ENCODE results near the gene CEP63.

Gene CEP63

DNA sequence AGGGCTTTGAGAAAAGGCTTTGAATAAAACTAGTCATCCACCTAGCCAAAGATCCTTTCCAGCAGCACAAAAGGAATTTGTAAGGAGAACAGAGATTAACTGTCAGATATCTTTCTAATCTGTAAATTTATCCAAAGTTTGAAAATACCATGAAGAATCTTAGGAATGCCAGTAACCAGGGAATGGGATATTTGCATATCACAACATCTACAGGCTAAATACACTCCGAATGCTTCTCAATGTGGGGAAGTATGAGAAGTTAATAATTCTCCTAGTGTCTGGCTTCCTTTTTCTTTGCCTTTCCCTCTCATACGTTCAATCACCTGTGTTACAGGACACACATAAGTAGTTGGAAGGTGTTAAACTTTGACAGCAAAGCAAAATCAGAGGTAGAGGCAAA is 7.9 kb upstream of the CEP63 start:
- no peak for DNase-seq (ENCODE audit: low spot score)
- TF ChIP-seq, protein P1, sequence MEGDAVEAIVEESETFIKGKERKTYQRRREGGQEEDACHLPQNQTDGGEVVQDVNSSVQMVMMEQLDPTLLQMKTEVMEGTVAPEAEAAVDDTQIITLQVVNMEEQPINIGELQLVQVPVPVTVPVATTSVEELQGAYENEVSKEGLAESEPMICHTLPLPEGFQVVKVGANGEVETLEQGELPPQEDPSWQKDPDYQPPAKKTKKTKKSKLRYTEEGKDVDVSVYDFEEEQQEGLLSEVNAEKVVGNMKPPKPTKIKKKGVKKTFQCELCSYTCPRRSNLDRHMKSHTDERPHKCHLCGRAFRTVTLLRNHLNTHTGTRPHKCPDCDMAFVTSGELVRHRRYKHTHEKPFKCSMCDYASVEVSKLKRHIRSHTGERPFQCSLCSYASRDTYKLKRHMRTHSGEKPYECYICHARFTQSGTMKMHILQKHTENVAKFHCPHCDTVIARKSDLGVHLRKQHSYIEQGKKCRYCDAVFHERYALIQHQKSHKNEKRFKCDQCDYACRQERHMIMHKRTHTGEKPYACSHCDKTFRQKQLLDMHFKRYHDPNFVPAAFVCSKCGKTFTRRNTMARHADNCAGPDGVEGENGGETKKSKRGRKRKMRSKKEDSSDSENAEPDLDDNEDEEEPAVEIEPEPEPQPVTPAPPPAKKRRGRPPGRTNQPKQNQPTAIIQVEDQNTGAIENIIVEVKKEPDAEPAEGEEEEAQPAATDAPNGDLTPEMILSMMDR (IDR thresholded peaks at IDR 0.05; ENCODE audit: extremely low read depth, missing control alignments), result no peak

DNA sequence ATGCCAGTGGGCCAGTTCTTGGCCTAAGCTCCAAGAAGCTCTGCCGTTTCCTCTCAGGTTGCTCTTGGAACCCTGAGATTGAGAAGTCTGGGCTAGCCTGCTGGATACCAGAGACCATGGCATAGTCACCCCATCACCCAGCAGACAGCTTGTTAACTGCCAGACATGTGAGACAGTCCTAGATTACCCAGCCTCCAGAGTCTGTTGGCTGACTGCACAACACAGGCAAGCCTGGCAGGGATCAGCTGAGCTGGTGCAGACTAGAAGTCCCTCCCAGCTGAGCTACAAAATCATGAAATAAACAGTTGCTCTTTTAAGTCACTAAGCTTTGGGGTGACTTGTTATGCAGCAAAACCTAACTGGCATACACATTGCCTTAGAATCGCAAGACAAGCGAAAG is 5.3 kb upstream of the CEP63 start:
- TF ChIP-seq, protein P1 (IDR thresholded peaks at IDR 0.05; ENCODE audit: extremely low read depth, missing control alignments), result no peak
- DNase-seq (ENCODE audit: low spot score), result no peak

DNA sequence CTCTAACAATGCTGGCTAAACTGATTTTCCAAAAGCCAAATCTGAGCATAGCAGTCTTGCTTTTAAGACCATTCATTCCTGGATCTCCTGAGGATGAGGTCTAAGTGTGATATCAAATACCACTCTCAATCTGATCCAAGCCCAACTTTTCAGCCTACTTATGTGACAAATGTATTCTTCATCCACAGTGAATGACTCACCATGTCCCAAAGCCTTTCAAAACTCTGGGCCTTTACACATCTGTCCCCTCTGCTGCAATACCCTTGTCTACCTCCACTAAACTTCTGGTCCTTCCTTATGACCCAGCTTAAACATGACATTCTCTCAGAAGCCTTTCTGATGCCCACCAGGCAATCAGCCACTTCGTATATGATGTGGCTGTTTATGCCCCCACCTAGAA is 4.7 kb upstream of the CEP63 start:
- TF ChIP-seq, protein P1 (IDR thresholded peaks at IDR 0.05; ENCODE audit: extremely low read depth, missing control alignments), result no peak
- no peak for DNase-seq (ENCODE audit: low spot score)

DNA sequence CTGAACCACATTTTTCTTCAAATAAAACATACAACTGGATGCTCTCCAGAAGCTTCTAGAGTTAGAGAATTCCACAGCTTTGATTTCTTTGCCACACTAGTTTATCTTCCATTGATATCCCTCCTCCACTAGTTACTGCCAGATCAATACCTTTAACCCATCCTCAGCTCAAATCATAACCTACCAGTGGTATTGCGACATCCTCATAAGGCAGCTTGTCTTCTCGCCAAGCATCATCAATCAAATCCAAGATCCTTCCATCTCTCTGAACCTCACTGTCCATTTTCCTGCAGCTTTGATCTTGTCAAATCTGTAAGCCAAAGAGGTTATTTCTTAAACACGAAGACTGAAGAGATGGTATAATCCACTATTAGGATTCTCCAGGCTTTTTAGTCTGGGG is 3.2 kb upstream of the CEP63 start:
- DNase-seq (ENCODE audit: low spot score), result no peak
- TF ChIP-seq, protein P1 (IDR thresholded peaks at IDR 0.05; ENCODE audit: extremely low read depth, missing control alignments), result no peak

DNA sequence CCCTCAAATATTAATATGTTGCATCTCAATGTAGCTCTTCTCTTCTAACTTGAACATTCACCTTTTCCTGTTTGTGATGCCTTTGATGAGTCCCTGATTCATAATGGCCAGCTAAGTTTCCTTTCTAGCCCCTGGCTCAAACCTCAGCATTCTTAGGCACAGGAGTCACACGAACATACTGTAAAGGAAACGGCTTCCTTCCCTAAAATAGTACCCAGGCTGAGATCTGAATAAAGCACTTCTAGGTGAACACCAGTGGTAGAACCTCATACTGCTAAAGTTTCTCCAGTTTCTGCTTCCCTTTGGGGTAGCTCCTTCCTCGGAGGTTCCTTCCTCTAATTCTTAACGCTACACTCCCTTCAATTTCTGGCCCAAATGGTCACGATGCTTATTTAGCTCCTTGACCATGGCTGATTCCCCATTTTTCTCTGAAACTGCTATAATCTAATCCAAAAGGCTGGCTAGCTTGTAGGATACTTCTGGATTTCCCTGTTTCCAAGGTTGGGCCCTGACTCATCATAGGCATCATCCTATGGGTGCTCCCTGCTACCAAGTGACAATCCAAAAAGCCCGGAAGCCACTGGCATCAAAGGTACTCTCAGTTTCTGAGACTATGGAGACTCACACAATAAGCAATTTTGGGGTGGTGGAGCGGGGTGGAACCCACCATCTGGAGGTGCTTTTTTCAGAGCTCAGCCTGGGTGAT is 2.5 kb upstream of the CEP63 start:
- TF ChIP-seq, protein P1 (IDR thresholded peaks at IDR 0.05; ENCODE audit: extremely low read depth, missing control alignments), result no peak
- DNase-seq (ENCODE audit: low spot score), result no peak

DNA sequence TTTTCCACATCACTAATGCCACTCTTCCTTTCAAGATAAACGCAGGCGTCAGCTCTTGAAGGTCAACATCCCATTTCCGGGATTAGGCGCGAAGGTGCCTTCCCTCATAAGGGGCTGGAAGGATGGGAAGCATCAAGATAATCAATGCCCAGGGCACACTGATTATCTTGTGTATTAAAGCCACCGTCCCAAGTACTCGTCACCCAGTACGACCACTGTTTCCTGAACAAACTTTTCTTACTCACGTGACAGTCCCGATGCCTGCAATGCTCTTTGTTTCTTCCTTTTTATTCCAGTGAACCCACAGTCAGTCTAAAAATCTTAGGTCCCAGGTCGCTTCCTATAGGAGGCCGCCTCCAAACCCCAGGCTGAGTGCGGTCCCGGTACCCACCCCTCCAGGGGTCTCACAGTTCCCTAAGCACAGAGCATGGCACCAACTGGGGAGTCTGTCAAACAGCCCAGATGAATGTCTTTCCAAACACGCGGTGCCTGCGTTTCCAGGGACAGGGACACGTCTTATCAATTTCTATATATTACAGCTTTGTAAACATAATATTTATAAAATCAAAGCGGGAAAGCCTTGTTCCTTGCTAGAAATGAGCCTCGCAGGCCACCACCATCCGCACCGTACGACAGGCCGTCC is 661 bp upstream of the CEP63 start:
- peak; percentile 23 for DNase-seq (ENCODE audit: low spot score)
- TF ChIP-seq, protein P1 (IDR thresholded peaks at IDR 0.05; ENCODE audit: extremely low read depth, missing control alignments), result no peak

DNA sequence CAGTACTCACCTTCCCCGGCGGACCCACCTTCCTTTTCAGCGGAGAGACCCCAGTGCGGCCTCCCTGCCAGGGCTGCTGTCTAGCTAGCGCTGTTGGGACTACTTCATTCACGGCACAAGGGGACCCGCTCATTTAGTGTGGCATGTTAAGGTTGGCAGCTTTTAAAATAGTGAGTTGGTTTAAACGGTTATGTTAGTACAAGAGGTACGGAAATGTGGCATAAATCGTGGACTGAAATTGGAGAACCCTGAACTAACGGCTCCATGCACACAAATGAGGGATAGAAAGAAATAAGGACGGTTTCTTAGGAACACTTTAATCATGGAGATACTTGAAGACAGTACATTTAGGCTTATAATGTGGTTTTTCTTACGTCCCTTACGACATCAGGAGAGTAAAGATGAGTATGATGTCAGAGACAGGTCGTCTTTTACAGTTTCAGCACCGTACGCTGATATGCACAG is 752 bp downstream of the CEP63 start:
- TF ChIP-seq, protein P1 (IDR thresholded peaks at IDR 0.05; ENCODE audit: extremely low read depth, missing control alignments), result no peak
- peak; percentile 33 for DNase-seq (ENCODE audit: low spot score)

Measured in GM20000 (cell line).